Measurements from ENCODE around the gene WRAP53.

Gene WRAP53

GRCh38 chr17:7710301-7710700 lies 22.0 kb downstream of the WRAP53 start:
- no peak for DNase-seq

GRCh38 chr17:7711051-7711755 lies 22.9 kb downstream of the WRAP53 start:
- DNase-seq, result no peak

GRCh38 chr17:7712111-7712771 lies 24.0 kb downstream of the WRAP53 start:
- no peak for DNase-seq

- DNase-seq, result no peak
Observed at GRCh38 chr17:7713782-7714181, 25.5 kb downstream of the WRAP53 start.

- no peak for DNase-seq
Observed at GRCh38 chr17:7714721-7715594, 26.7 kb downstream of the WRAP53 start.

- no peak for DNase-seq
Observed at GRCh38 chr17:7715936-7716886, 27.9 kb downstream of the WRAP53 start.

- peak; percentile 12 for DNase-seq
Observed at GRCh38 chr17:7716901-7717755, 28.9 kb downstream of the WRAP53 start, which contains the start of gene DNAH2. TSS of gene DNAH2 (plus strand) at chr17:7717744. CDS start at chr17:7719735, 1,991 bp downstream.

GRCh38 chr17:7717756-7718350 lies 29.6 kb downstream of the WRAP53 start:
- DNase-seq, result peak; percentile 13

- DNase-seq, result no peak
Observed at GRCh38 chr17:7719661-7720060, 31.4 kb downstream of the WRAP53 start.

- DNase-seq, result no peak
Observed at GRCh38 chr17:7720125-7720524, 31.8 kb downstream of the WRAP53 start.

- DNase-seq, result no peak
Observed at GRCh38 chr17:7721612-7722011, 33.3 kb downstream of the WRAP53 start.

- no peak for DNase-seq
Observed at GRCh38 chr17:7727886-7728285, 39.6 kb downstream of the WRAP53 start.

- no peak for DNase-seq
Observed at GRCh38 chr17:7729816-7730215, 41.5 kb downstream of the WRAP53 start.

- DNase-seq, result no peak
Observed at GRCh38 chr17:7732981-7733539, 44.8 kb downstream of the WRAP53 start.

- no peak for DNase-seq
Observed at GRCh38 chr17:7737601-7738000, 49.3 kb downstream of the WRAP53 start.

- no peak for DNase-seq
Observed at GRCh38 chr17:7739746-7740145, 51.5 kb downstream of the WRAP53 start.

GRCh38 chr17:7740481-7741001 lies 52.3 kb downstream of the WRAP53 start:
- DNase-seq, result no peak

- no peak for DNase-seq
Observed at GRCh38 chr17:7742729-7743128, 54.5 kb downstream of the WRAP53 start.

- DNase-seq, result no peak
Observed at GRCh38 chr17:7744416-7744815, 56.1 kb downstream of the WRAP53 start.

GRCh38 chr17:7745748-7746470 lies 57.6 kb downstream of the WRAP53 start:
- no peak for DNase-seq

All from CD4-positive, alpha-beta T cell treated with Interferon gamma for 1 hour (primary cell).